K562 (cell line): ENCODE results near the gene PRKAR2B. TPM values are rescaled to one million over a fixed set of nuclear protein-coding genes. Genes with fewer than 3 reads are reported as not detected.
A peak's percentile ranks its signal among the peaks of the same experiment; 100 is the strongest.

Experiments
- CBFA2T2 ChIP-seq: fragments of 450-650 bp; conservative IDR thresholded peaks from 2 replicates; pipeline ENCODE4 v1.6.1; 2017; ENCODE audit warnings: mild to moderate bottlenecking
- CHAMP1 ChIP-seq: fragments of 450-650 bp; IDR thresholded peaks from 2 replicates; pipeline ENCODE4 v1.6.1; 2016; ENCODE audit warnings: mild to moderate bottlenecking
- E2F1 ChIP-seq: sonication (generic); formaldehyde crosslinking; IDR thresholded peaks from 2 replicates; pipeline ENCODE4 v1.8.1; 2023; ENCODE audit warnings: mild to moderate bottlenecking, missing genetic modification reagents, moderate library complexity
- E2F5 ChIP-seq: sonication (generic); formaldehyde crosslinking; IDR thresholded peaks from 2 replicates; pipeline ENCODE4 v1.8.0; 2022; ENCODE audit warnings: mild to moderate bottlenecking, missing genetic modification reagents
- HCFC1 ChIP-seq: IDR thresholded peaks from 2 replicates; pipeline ENCODE4 v1.6.1; 2012; ENCODE audit warnings: low read depth, low read length, improper control_type of control experiment
- HMGN3 ChIP-seq: IDR thresholded peaks from 2 replicates; pipeline ENCODE4 v1.6.1; 2011; ENCODE audit warnings: borderline replicate concordance, low read depth, mild to moderate bottlenecking, mixed read lengths, low read length; ENCODE audit not compliant: insufficient read length; ENCODE audit errors: extremely low read depth
- KDM2B ChIP-seq: fragments of 250-450 bp; sonication (Bioruptor Pico); IDR thresholded peaks from 2 replicates; pipeline ENCODE4 v1.8.0; 2021; ENCODE audit warnings: mild to moderate bottlenecking, moderate library complexity
- MECOM ChIP-seq: fragments of 250-450 bp; sonication (Bioruptor Pico); IDR thresholded peaks from 2 replicates; pipeline ENCODE4 v1.8.0; 2022; ENCODE audit warnings: inconsistent platforms
- MLLT1 ChIP-seq, 2 experiments: fragments of 450-650 bp; IDR thresholded peaks; 2 replicates each; pipeline ENCODE4 v1.6.1; 2016
- NFE2L1 ChIP-seq: fragments of 450-650 bp; IDR thresholded peaks from 2 replicates; pipeline ENCODE4 v1.6.1; 2016; ENCODE audit warnings: missing genetic modification characterization, low read depth, mild to moderate bottlenecking, missing compliant biosample characterization, moderate library complexity, borderline replicate concordance
- RFX1 ChIP-seq: fragments of 450-650 bp; IDR thresholded peaks from 2 replicates; pipeline ENCODE4 v1.6.1; 2016; ENCODE audit warnings: mild to moderate bottlenecking, moderate library complexity
- SIRT6 ChIP-seq: IDR thresholded peaks from one replicate; pipeline ENCODE4 v1.6.1; 2012; ENCODE audit warnings: low read depth, mild to moderate bottlenecking, control low read depth, inconsistent platforms, low read length, moderate library complexity
- SRSF1 ChIP-seq: fragments of 200-400 bp; formaldehyde crosslinking; IDR thresholded peaks from 2 replicates; pipeline ENCODE4 v1.6.1; 2017; ENCODE audit warnings: mild to moderate bottlenecking, low read depth, low read length, moderate library complexity
- STAT6 ChIP-seq: sonication (generic); formaldehyde crosslinking; IDR thresholded peaks from 2 replicates; pipeline ENCODE4 v1.8.1; 2023; ENCODE audit warnings: mild to moderate bottlenecking, missing genetic modification reagents
- TAF1 ChIP-seq: IDR thresholded peaks from 2 replicates; pipeline ENCODE4 v1.6.1; 2011; ENCODE audit warnings: mild to moderate bottlenecking, low read length, moderate library complexity; ENCODE audit not compliant: insufficient read depth, control insufficient read depth, severe bottlenecking; ENCODE audit errors: extremely low read depth
- ZNF408 ChIP-seq: fragments of 250-450 bp; sonication (Bioruptor Pico); IDR thresholded peaks from 2 replicates; pipeline ENCODE4 v1.4.0; 2020; ENCODE audit warnings: low read depth, mild to moderate bottlenecking, moderate library complexity
- ZNF445 ChIP-seq: fragments of 250-450 bp; sonication (Bioruptor Pico); IDR thresholded peaks from 2 replicates; pipeline ENCODE4 v1.4.0; 2020; ENCODE audit warnings: low read depth, mild to moderate bottlenecking, moderate library complexity
- ZNF583 ChIP-seq: fragments of 250-450 bp; sonication (Bioruptor Pico); IDR thresholded peaks from 2 replicates; pipeline ENCODE4 v1.4.0; 2020
- ZNF699 ChIP-seq: fragments of 250-450 bp; sonication (Bioruptor Pico); IDR thresholded peaks from 2 replicates; pipeline ENCODE4 v1.8.0; 2021; ENCODE audit warnings: mild to moderate bottlenecking, moderate library complexity; ENCODE audit not compliant: insufficient replicate concordance
- polyA plus RNA-seq, 8 experiments: library from polyadenylated mRNA; depleted of rRNA in 4 of 8; stranded (reverse) in 5 of 8; unstranded in 3 of 8; fragments of >200 nt; fragmentation: Nextera tagmentation in 2 of 8; fragmentation: Illumina TruSeq in 1 of 8; extraction: Ambion mirVana in 2 of 8; extraction: Trizol in 1 of 8; gene quantifications; 2 replicates each; pipeline versions ENCODE4 v1.2.1 to v1.2.3, GENCODE V29; 2011 to 2014; ENCODE audit warnings: inconsistent platforms in 1 of 8, missing spikeins in 1 of 8
- total RNA-seq, 7 experiments: library from RNA; depleted of rRNA in 6 of 7; stranded (reverse); fragments of >200 nt in 6 of 7; fragmentation: Illumina TruSeq in 2 of 7; extraction: Trizol in 2 of 7; gene quantifications; 2 replicates each; pipeline versions ENCODE4 v1.2.1 to v1.2.3, GENCODE V29; 2011 to 2021; ENCODE audit warnings: low replicate concordance in 1 of 7

The PRKAR2B gene
- total and polyA plus RNA-seq, 9 of the 15 experiments (the other 6 are each of a cell fraction or from before 2014, with no cell fraction given), result 59.0 to 173 (median 129) TPM

- TF ChIP-seq NFE2L1 (tag) (no peak), E2F1 (CRISPR knock-in tag) (no peak), RFX1 (no peak; the same call in 1 of the 2 replicates), HCFC1 (no peak), MECOM (CRISPR knock-in tag) (peak; percentile 70), MLLT1 (IDR thresholded peaks at IDR 0.05) (peak; percentile 50 to 79; a peak in 1 of 4 replicates), ZNF583 (CRISPR knock-in tag) (peak; percentile 84), SIRT6 (no peak), SRSF1 (no peak), ZNF699 (CRISPR knock-in tag) (no peak), E2F5 (no peak), CHAMP1 (peak; percentile 72; the same call in 1 of the 2 replicates), KDM2B (no peak), ZNF445 (CRISPR knock-in tag) (0 out of 2 replicates have a peak, but pooled peaks have one; percentile 51), TAF1 (no peak), HMGN3 (no peak), CBFA2T2 (peak; percentile 71), STAT6 (CRISPR knock-in tag) (no peak; the same call in 1 of the 2 replicates), ZNF408 (CRISPR knock-in tag) (no peak)
Measured at GRCh38 chr7:107079212-107079940, 34.9 kb downstream of the PRKAR2B start (continued).
